Heart left ventricle (tissue), 16 donors: ENCODE data around the gene FOXP1. TPM values are rescaled to one million over a fixed set of nuclear protein-coding genes. Genes with fewer than 3 reads are reported as not detected.

ENCODE experiments used
- ATAC-seq, 4 donors: fragments of 200-7000 bp; cut with Tn5 transposase; one replicate each; pipeline ENCODE4 v1.9.1; 2020 to 2022; ENCODE audit warnings: moderate library complexity in 4 of 4, mild to moderate bottlenecking in 3 of 4, moderate number of reproducible peaks in 1 of 4
- DNase-seq, 5 donors: peaks; one replicate each; pipeline ENCODE4 v3.0.0-alpha.2; 2020
- H3K27ac ChIP-seq, 12 donors: fragments of 200-600 bp; sonication (generic) in 4 of 12; one replicate each; pipeline versions ENCODE4 v1.5.0 to v1.8.0; 2016 to 2022; ENCODE audit warnings: mild to moderate bottlenecking in 2 of 12
- H3K27me3 ChIP-seq, 9 donors: fragments of 200-600 bp; sonication (generic) in 2 of 9; one replicate each; pipeline versions ENCODE4 v1.5.1 to v1.8.0; 2016 to 2022; ENCODE audit warnings: mild to moderate bottlenecking in 3 of 9
- H3K36me3 ChIP-seq, 9 donors: fragments of 200-600 bp; sonication (generic) in 2 of 9; one replicate each; pipeline versions ENCODE4 v1.5.0 to v1.8.0; 2018 to 2022; ENCODE audit warnings: mild to moderate bottlenecking in 2 of 9
- H3K4me1 ChIP-seq, 12 donors: fragments of 200-600 bp; sonication (generic) in 4 of 12; one replicate each; pipeline versions ENCODE4 v1.5.0 to v1.8.0; 2016 to 2022; ENCODE audit warnings: mild to moderate bottlenecking in 3 of 12
- H3K4me3 ChIP-seq, 12 donors: fragments of 200-600 bp; sonication (generic) in 4 of 12; one replicate each; pipeline versions ENCODE4 v1.5.0 to v1.8.0; 2017 to 2022; ENCODE audit warnings: mild to moderate bottlenecking in 9 of 12, moderate library complexity in 4 of 12
- H3K9me3 ChIP-seq, 12 donors: fragments of 200-600 bp; sonication (generic) in 4 of 12; one replicate each; pipeline versions ENCODE4 v1.5.0 to v1.8.0; 2016 to 2022; ENCODE audit warnings: mild to moderate bottlenecking in 1 of 12
- CTCF ChIP-seq, 12 donors: fragments of 200-600 bp; sonication (generic) in 4 of 12; IDR thresholded peaks; one replicate each; pipeline versions ENCODE4 v1.5.0 to v1.8.0; 2018 to 2022; ENCODE audit warnings: antibody characterized with exemption in 12 of 12, mild to moderate bottlenecking in 5 of 12
- POLR2A ChIP-seq, 2 donors: fragments of 450-650 bp; IDR thresholded peaks; one replicate each; pipeline ENCODE4 v1.6.1; 2017; ENCODE audit warnings: antibody characterized with exemption in 2 of 2, mild to moderate bottlenecking in 2 of 2, moderate library complexity in 2 of 2
- WGBS, 4 donors: extraction: QIAGEN DNeasy Blood & Tissue Kit in 2 of 4; methylation state at CpG; one replicate each; pipeline versions ENCODE4 v1.1.5 to v1.1.7; 2013 to 2018; 5-methylcytosine and 5-hydroxymethylcytosine counted together
- intact Hi-C, 10 donors: fragments of 100-400 bp; cut with DNase I; formaldehyde crosslinking; loops; one replicate each; pipeline versions ENCODE4 v1.11.1 to v1.14.2; 2022
- polyA plus RNA-seq, 2 donors: library from polyadenylated mRNA; stranded (reverse); fragments of 200-250 nt; gene quantifications; one replicate each; pipeline ENCODE4 v1.2.3, GENCODE V29; 2013
- total RNA-seq, 9 donors: library from RNA; depleted of rRNA in 2 of 9; stranded (reverse); fragments of >200 nt in 2 of 9; fragmentation: NEBNext Ultra II Directional in 3 of 9; extraction: Animal tissue kit (Norgen Biotek cat#: 25700) in 3 of 9; gene quantifications; one replicate each; pipeline versions ENCODE4 v1.1.0 to v1.2.4, GENCODE V29; 2016 to 2023
- donor health status: ischemic (EF 13 %, LVEDD 7.1; RV severe dilation, severe dysfunction).
- donor health status: healthy with polysubstance abuse.
- donor health status: DM: no; HTN: yes; CAD: no.
- donor health status: DM: no; HTN: no; CAD: no.
- donor health status: ischemic (EF 25% LVEDD 6.9; RV normal size, moderate dysfunction).
- donor health status: ischemic (EF 25% LVEDD 5.7; RV mildly dilated, moderate dysfunction).
- donor health status: healthy.
- donor health status: DM: yes; HTN: yes; CAD: no.
- donor health status: ischemic (EF 35%, LVEDD 5.7; RV mildly dilated, moderate dysfunction).
- donor health status: nonischemic (EF 11% LVEDD 7.7; RV severe dilation, severe dysfunction).
- donor health status: DM: yes; HTN: yes; CAD: no.
- donor health status: PGD.
- donor health status: ischemic (EF 29% LVEDD 5.4; RV normal size, mild dysfunction).
- donor health status: nonischemic (EF 23%, LVEDD 6.1; RV moderate dilation, normal function).

FOXP1 gene
- total and polyA plus RNA-seq, 11 donors: 14.9 to 67.8 (median 41.1) TPM

- DNase-seq (no peak), ATAC-seq (no peak)
- no peaks in the 10 kb centered on the region for H3K9me3 ChIP-seq
- H3K27ac ChIP-seq: no peak overlapping the region
- H3K27me3 ChIP-seq: no peaks in the 10 kb centered on the region
- 78 to 90% (median 86%) methylated on average over 3 of the region's 3 CpGs for WGBS, 4 donors
- no peaks in the 10 kb centered on the region for H3K36me3 ChIP-seq
- intact Hi-C loops: no loop called here
- no peak overlapping the region for H3K4me3 ChIP-seq
- no peak for TF ChIP-seq CTCF (IDR thresholded peaks at IDR 0.05)
- no peak for TF ChIP-seq POLR2A (IDR thresholded peaks at IDR 0.05)
- no peaks in the 10 kb centered on the region for H3K4me1 ChIP-seq
Measured at GRCh38 chr3:70919661-70920060, 663.9 kb downstream of the FOXP1 start.

- Histone ChIP-seq H3K27me3 (no peaks in the 10 kb centered on the region), H3K36me3 (no peaks in the 10 kb centered on the region), H3K4me1 (no peaks in the 10 kb centered on the region), H3K27ac (no peak overlapping the region), H3K9me3 (no peaks in the 10 kb centered on the region), H3K4me3 (no peak overlapping the region)
- no peak for TF ChIP-seq CTCF (IDR thresholded peaks at IDR 0.05)
- TF ChIP-seq POLR2A (IDR thresholded peaks at IDR 0.05): no peak
- WGBS, 4 donors: 87 to 95% (median 91%) methylated on average over 7 of the region's 7 CpGs
- DNase-seq: no peak
- ATAC-seq: no peak
- intact Hi-C loops: no loop called here
Measured at GRCh38 chr3:70919091-70919490, 664.4 kb downstream of the FOXP1 start.

- no peak overlapping the region for H3K4me3 ChIP-seq
- no peak for TF ChIP-seq POLR2A (IDR thresholded peaks at IDR 0.05)
- no peak for TF ChIP-seq CTCF (IDR thresholded peaks at IDR 0.05)
- no peaks in the 10 kb centered on the region for H3K4me1 ChIP-seq
- WGBS, 4 donors: 60 to 73% (median 67%) methylated on average over 4 of the region's 4 CpGs
- H3K27me3 ChIP-seq: no peaks in the 10 kb centered on the region
- H3K36me3 ChIP-seq: no peaks in the 10 kb centered on the region
- no peak overlapping the region for H3K27ac ChIP-seq
- H3K9me3 ChIP-seq: no peaks in the 10 kb centered on the region
- DNase-seq: no peak
- intact Hi-C loops: no loop called here
- ATAC-seq: no peak
Measured at GRCh38 chr3:70916375-70917055, 667.0 kb downstream of the FOXP1 start.

- DNase-seq: no peak
- no peak overlapping the region for H3K4me3 ChIP-seq
- 91 to 100% (median 96%) methylated on average over 1 of the region's 1 CpG for WGBS, 4 donors
- peak overlapping the region in 1 of 12 donors; percentile 7 for H3K27ac ChIP-seq
- intact Hi-C loops: no loop called here
- no peak for ATAC-seq
- H3K4me1 ChIP-seq: no peaks in the 10 kb centered on the region
- H3K36me3 ChIP-seq: no peaks in the 10 kb centered on the region
- no peaks in the 10 kb centered on the region for H3K9me3 ChIP-seq
- H3K27me3 ChIP-seq: no peaks in the 10 kb centered on the region
- no peak for TF ChIP-seq POLR2A (IDR thresholded peaks at IDR 0.05)
- no peak for TF ChIP-seq CTCF (IDR thresholded peaks at IDR 0.05)
Measured at GRCh38 chr3:70914862-70915261, 668.7 kb downstream of the FOXP1 start.
